Stimulated activated CD4-positive, alpha-beta T cell treated with anti-CD3 and anti-CD28 coated beads, Interleukin-1b, Interleukin-23, amount 100 ng/mL, for 24 hours (primary cell): ENCODE results near the gene CCL20.
"Not testable (repeated sequence)": the region's sequence is repeated elsewhere in the genome, so short reads cannot be mapped to it uniquely, and the experiment has no call there.

Source experiments
- DNase-seq, 4 experiments: peaks; one replicate each; pipeline ENCODE4 v3.0.0-alpha.2; 2020; ENCODE audit warnings: low read depth in 4 of 4, low spot score in 1 of 4

Gene CCL20

GRCh38 chr2:227834423-227834822 is 20.8 kb downstream of the CCL20 start:
- no peak for DNase-seq

DNA sequence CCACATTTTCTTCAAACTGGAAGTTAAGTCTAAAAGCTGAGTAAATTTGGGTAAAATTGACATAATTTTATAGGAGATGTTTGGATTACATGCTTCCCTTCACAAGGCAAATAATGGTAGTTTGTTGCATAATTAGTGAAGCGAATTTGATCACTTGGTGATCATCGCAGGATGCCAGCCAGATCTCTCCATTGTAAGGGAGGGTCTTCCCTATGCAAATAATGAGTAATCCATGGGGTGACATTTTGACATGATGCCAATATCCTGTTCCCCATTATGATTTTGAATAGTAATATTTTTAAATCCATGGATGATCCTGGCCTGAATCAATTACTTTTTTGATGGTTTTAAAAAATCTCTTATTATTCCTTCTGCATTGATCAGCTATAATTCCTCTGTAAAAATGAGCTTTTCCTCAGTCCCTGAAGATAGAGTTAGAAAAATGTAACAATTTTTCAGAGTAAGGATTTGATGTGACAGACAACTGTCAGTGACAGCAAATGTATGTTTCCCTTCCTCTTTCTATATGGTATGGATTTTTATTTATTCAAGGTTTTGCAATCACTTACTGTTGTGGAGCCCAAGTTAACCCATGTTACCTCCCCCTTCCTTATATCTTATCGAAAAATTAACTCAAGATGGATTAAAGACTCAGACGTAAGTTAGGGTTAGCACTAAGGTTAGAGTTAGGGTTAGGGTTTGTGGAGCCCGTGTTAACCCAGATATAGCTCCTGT is 21.4 kb downstream of the CCL20 start:
- no peak for DNase-seq

GRCh38 chr2:227839339-227840129 is 25.9 kb downstream of the CCL20 start:
- not testable (repeated sequence) for DNase-seq

DNA sequence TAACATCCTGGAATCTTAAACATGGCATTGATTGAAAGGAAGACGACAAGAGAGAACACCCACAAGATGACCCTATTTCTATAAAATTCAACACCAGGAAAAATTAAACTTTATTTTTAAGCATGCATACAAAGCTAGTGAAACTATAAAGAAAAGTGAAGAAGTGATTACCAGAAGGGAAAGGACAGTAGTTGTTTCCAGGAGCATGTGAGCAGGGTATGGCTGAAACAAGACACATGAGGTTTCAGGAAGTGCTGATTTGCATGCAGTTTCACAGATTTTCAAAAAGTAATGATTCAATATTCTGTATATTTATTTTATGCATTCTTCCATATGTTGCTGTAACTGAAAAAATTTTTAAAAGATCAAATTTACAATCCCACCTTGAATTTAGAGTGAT is 33.2 kb downstream of the CCL20 start:
- no peak for DNase-seq

- no peak for DNase-seq
Measured at GRCh38 chr2:227848146-227848545, 34.5 kb downstream of the CCL20 start.

- DNase-seq: no peak
Measured at GRCh38 chr2:227848586-227848985, 34.9 kb downstream of the CCL20 start.

DNA sequence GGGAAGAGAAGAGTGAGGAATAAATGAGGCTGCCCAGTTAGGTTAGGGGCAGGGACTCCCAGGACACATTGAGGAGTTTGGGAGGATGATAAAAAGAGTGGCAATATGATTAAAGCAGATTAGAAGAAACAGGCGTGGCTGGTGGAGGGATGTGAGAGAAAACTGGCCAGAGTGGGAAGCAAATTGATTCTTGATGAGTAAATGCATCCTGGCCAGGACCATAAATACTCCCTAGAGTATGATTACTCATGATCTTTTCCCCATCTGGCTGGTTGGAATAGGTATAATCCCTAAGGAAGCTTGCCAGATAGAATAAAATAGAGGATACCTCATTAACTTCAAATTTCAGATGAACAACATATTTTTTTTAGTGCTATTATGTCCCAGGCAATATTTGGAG is 36.3 kb downstream of the CCL20 start:
- no peak for DNase-seq

DNA sequence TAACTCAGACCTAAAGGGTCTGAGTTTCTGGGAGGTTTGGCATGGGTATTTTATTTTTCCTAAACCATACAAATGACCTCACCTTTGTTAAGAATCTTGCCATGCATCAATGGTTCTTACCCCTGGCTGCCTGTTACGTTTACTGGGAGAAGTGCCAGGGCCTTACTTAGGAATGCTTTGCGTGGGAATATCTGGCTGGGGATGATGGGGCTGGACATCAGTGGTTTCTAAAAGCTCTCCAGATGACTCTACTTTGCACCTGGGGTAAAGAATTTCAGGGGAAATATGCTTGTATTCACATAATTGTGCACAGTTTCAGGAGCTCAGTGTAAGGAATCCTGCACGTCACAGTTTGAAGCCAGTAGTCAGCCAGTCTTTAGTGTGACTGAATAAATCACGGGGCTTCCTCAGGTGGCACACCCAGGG is 39.6 kb downstream of the CCL20 start:
- DNase-seq: no peak

- no peak for DNase-seq
Measured at GRCh38 chr2:227853765-227854271, 40.2 kb downstream of the CCL20 start.

DNA sequence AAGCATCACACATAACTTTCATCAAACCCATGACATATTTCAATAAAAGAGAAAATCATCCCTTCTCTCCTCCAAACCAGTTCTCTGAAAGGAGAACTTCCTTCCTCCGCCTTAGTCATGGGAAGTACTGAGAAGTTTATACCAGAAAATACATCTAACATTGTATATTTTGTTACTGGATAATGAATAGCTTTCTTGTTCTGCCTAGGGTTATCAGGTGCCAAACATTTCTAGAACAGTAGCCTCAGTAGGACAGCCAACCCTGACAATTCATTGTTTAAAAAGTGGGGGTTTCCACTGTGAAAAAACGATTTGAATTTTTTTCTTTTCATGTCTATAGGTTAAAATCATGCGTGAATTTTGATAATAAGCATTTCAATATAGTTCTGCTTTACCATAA is 41.8 kb downstream of the CCL20 start:
- DNase-seq: no peak

DNA sequence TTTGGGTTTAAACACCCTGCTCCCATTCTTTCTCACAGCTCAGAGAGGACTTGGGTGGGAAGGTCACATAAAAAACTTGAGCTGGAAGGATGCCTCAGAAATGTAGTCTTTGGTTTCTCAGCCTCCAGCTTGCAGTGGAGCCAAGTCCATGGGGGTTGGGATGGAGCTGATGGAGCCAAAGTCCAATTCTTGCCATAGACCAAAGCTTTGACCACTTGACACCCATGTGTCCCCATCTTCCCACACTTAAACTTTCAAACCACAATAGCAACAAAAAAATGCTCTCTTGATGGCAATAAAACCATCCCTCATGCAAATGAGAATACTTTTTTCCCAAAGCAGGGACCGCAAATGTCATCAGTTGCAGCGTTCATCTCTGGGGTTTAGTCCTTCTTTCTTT is 43.1 kb downstream of the CCL20 start:
- DNase-seq: no peak

- DNase-seq: no peak
Measured at GRCh38 chr2:227860221-227860641, 46.6 kb downstream of the CCL20 start.

GRCh38 chr2:227861011-227861410 is 47.4 kb downstream of the CCL20 start:
- DNase-seq: no peak

- DNase-seq: no peak
Measured at GRCh38 chr2:227862227-227862740, 48.6 kb downstream of the CCL20 start.

DNA sequence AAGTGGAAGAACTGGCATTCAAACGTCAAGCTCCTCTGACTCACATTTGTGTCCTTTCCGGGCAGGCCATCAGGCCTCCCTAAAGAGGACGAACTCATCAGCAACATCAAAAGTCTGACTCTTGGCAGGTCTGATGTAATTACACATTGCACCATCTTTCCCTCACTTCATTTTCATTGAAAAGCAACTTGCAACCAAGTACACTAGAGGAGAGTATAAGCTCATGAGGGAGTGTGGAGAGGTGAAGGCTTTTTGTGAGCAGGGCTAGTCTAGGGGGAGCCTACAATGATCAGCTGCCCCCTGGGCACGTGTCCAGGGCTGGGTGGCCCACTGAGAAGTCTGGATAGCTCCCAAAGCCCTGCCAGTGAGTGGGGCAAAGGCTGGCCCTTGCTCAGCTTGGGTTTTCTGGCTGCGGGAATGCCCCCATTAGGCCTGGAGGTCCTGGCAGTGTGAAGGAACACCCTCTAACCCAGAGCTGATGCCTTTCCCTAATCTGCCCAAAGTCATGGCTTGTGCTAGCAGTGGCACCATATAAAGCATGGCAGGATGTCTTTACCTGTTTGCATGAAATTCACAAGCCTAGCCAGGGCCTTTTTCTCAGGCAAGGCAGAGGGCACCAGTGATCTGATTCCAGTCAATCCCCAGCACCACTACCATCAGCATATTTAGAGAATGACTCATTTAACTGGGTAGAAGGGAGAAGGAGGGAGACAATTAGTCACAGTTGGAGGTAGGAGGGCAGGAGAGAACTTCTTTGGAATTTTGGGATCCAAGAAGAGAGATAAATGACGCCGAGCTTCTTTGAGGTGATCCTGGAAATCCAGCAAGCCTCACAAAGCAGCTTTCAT is 49.3 kb downstream of the CCL20 start:
- DNase-seq: no peak

DNA sequence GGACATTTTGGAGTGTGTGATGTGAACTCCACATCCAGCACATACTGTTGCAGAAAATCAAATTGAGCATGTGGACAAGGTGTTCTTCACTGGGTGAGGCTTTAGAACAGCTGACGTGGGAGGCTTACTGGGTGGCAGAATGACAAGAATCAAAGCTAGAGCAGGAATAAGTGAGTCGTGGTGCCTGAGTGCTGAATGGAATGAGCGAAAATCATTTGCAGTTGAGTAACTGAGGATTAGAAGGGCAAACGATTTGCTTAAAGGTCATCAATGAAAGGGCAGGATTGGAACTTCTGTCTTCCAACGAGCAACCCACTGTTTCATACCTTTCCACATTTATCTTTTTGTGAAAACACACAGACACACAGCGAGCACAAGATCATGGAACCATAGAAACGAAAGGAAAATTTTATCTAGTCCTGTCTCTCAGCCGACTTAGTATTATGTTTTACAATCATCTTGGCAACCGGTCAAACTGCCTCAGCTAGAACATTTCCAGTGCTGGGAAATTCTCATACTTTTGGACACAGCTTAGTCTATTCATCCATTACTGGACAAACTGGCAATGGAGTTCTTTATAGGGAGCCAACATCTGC is 50.6 kb downstream of the CCL20 start:
- no peak for DNase-seq

- DNase-seq: no peak
Measured at GRCh38 chr2:227865291-227865690, 51.6 kb downstream of the CCL20 start.
